HG02840 (cell line): ENCODE data around the gene PLEKHD1.

Source experiments
- ATAC-seq: cut with Tn5 transposase; IDR thresholded peaks from one replicate; pipeline ENCODE4 v1.9.1; 2021; ENCODE audit warnings: mild to moderate bottlenecking, moderate library complexity, moderate number of reproducible peaks; ENCODE audit not compliant: unreplicated experiment, low FRiP score

The PLEKHD1 gene

GRCh38 chr14:69574263-69574953 lies 89.9 kb downstream of the PLEKHD1 start, which contains the start of gene CCDC177:
Gene CCDC177, minus strand, starts transcription at chr14:69574871. Its CDS starts 1,249 bp downstream, at chr14:69573622.
- ATAC-seq, result no peak

GRCh38 chr14:69574954-69575295 lies 90.4 kb downstream of the PLEKHD1 start:
- ATAC-seq, result no peak

DNA sequence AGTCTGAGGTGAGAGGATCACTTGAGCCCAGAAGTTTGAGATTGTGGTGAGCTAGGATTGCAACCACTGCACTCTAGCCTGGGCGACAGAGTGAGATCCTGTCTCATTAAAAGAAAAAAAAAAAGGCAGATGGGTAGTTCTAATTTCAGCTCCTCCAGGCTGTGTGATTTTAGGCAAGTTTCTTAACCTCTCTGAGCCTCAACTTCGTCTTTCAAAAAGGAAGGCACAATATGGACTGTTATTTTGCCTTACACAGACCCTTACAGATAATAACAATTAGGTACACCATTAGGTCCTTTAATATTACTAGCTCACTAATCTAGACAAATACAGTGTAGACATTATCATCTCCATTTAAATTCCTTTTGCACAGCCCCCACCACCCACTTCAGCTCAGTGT lies 94.9 kb downstream of the PLEKHD1 start:
- ATAC-seq, result no peak

- ATAC-seq, result no peak
Observed at GRCh38 chr14:69580009-69580577, 95.6 kb downstream of the PLEKHD1 start.
